NCI-H82 (cell line): ENCODE data around the gene TUSC2.
"Not testable (repeated sequence)": the region's sequence is repeated elsewhere in the genome, so short reads cannot be mapped to it uniquely, and the experiment has no call there.

ENCODE experiments used
- DNase-seq: peaks from one replicate; lab custom pipeline; 2025; lab: John Stamatoyannopoulos, UW

TUSC2 gene

DNA sequence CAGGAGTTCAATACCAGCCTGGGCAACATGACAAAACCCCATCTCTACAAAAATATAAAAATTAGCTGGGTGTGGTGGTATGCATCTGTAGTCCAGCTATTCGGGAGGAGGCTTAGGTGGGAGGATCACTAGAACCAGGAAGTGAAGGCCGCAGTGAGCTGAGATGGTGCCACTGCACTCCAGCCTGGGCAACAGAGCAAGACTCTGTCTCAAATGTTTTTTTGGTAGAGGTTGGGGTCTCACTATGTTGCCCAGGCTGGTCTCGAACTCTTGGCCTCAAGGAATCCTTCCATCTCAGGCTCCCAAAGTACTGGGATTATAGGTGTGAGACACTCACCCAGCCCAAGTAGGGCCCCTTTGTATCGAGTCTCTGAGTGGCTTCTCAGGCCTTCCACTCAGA lies 33.9 kb downstream of the TUSC2 start:
- DNase-seq: no peak

DNA sequence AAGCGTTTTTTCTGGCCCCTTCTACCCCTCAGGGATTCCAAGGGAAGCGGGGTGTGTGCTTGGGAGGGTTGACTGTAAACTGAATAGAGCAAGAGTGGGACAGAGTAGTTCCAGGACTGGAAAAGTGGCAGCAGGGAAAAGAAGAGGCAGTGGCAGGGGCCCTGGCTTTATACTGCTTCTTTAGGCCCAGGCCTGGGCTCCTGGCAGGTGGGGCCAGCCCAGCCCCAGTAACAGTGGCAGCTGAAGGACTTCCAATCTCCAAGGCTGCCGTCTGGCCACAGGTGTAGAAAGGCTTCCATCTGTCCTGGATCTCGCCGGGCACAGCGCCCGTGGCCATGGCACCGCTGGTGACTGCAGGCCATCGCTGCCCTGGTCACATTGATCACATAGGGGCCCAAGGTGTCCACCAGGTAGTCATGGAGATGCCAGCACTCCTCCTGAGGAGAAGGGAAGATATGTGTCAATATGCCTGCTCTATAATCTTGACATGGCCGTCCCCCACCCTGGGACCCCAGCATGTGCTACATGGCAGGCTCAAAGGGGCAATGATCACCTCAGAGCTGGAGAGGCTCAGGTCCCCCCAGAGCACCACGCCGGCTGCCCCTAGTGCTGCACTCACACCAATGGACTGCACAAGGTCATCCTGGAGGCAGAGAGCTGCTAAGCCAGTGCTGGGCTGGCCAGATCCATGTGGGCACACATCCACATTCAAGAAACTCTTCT lies 34.8 kb downstream of the TUSC2 start:
- no peak for DNase-seq

DNA sequence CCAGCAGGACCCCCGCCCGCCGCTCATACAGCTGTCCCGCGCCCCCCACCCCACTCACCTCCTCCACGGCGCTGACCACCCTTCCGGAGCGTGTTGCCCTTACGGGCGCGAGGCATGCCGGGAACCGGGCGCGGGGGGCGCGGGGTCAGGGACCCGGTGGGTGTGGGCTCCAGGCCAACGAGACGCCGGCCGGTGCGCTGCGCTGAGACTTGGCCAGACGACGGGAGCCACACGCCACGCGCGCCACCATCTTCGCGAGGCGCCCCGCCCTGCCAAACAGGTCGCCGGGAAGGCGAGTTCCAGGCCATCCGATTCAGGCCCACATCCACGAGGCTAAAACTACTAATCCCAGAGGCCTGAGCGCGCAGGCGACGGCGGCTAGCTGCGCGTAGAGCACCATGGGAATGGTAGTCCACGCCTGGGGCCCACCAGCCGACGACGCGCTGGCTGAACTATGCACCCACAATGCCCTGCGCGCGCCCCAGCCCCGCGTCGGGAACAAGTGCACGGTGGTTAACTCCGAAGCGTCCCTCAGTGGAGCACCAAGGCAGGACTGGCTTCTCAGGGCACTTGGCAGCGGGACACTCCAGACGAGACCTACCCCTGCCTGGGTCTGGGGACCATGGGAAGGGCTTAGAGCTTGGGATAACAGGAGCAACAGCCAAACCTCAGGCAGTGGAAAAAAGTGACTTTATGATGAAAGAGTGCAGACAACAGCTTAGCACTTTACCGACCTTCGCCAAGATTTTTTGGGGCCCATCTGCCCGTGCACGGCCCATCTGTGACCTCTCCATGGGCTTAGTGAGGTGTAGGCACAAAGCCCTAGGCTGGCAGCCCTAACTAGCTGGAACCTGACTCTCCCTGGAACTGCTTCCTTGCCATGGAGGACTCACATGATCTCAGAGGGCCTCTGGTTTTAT lies 35.6 kb downstream of the TUSC2 start, which contains the start of gene IFRD2:
Gene IFRD2 (minus strand): TSS at position 271 of the 920 bp plus-strand sequence. CDS start 155 bp downstream, at position 116.
- DNase-seq: peak; percentile 98

DNA sequence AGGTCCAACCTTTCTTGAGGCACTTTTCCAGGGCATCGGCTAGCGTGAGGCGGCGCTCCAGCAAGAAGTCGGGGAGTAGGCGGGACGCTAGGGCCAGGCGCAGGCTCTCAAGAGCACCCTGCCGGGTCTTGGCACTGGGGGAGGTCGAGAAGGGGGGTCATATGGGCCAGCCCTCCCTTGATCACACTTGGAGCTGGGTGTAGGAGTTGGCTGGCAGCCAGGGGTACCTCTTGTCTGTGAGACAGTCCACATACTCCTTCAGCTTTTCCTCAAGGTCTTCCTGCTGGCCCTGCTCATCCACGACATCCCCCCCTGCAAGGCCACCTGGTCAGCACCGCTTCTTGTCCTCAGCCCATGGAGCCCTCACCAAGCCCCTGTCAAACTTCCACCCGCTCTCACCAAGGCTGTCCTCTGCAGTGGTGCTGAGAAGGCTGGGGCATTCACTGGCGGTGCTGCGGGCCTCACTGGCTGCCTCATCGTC lies 37.8 kb downstream of the TUSC2 start:
- no peak for DNase-seq

DNA sequence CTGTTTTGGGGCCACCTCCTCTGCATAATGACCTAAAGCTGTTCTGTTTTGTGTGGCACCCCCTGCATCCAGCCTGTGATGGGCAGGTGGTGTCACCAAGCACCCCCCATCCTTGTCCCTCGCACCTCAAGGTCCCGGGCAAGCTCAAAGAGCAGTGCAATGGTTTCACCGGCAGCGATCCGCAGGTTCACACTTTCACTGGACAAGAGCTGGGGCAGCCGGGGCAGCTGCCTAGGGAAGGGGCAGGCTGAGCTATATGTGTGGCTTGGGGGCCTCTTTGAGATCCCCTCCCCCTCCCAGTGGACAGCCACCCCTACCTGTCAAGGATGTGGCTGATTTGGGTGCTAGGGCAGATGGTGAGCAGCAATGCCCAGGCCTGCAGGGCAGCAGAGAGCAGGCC lies 38.9 kb downstream of the TUSC2 start:
- DNase-seq: no peak

DNA sequence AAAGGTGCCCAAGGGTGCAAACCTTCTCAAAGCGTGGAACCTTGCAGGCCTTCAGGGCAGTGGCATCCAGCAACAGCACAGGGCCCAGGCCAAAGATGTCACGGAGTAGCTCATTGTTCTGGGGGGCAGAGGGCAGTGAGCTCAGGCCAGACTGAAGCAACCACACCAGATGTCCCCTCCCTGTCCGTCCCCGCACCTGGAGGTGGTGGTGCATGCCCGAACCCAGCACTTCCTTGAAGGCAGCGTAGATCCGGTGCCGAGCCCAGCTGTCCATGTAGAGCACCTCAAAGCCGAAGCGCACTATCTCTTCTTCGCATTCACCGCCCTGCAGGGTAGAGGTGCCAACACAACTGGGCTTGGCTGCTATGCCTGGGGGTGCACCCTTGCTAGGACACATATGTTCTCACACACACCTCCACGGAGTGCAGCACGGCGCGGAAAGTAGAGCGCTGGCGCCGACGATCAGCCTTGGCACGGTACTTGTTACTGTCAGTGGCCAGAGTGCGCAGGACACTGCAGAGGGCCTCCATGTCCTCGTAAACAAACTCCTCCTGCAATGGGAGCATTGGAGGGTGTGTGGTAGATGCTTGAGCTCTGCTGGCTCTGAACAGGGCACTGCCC lies 39.5 kb downstream of the TUSC2 start:
- DNase-seq: no peak

DNA sequence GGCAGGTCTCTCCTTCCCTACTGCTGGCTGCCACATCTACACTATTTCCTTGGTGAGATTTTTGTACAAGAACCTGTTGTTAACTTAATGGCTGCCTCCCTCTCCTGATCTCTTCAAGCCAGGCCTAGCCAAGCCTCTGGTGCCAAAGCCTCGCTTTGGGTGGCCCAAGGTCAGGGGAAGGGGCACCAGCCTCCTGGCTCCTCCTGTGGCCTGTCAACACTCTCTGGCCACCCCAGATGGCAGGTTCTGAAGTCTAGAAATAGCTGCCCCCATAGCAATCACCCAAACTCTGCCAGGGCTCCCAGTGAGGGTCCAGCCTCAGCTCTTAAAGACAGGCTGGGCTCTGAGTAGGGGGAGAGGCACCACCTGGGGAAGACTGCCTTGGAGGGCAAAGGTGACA lies 40.8 kb downstream of the TUSC2 start:
- no peak for DNase-seq

DNA sequence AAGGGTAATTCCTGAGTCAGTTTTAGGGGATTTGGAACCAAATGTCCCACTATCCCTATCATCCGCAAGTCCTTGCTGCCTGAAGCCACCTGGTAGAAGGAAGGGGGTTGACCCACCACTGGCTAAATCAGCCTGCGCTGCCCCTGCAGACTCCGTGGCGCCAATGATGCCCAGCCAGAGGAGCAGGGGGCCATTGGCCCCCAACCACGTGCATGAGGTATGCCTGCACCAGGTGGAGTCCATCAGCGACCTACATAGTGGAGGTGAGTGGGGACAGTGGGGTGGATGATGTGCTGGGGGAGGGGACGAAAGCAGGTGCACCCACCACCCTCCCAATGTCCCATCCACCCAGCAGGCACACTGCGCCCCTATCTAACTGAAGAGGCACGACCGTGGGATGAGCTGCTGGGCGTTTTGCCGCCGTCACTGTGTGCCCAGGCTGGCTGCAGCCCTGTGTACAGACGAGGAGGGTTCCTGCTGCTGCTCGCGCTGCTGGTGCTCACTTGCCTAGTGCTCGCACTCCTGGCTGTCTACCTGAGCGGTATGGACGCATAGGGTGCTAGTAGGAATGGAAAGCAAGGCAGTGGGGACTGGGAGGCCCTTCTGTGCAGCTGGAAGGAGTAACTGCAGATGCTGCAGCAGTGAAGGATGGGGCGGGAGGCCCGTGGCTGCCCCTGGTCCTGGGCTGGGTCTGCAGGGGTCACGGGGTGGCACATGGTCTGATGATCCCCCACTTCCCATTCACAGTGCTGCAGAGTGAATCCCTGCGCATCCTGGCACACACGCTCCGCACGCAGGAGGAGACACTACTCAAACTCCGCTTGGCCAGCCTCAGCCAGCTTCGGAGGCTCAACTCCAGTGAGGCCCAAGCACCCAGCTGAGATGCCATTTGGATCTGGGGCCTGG lies 41.4 kb downstream of the TUSC2 start:
- no peak for DNase-seq

DNA sequence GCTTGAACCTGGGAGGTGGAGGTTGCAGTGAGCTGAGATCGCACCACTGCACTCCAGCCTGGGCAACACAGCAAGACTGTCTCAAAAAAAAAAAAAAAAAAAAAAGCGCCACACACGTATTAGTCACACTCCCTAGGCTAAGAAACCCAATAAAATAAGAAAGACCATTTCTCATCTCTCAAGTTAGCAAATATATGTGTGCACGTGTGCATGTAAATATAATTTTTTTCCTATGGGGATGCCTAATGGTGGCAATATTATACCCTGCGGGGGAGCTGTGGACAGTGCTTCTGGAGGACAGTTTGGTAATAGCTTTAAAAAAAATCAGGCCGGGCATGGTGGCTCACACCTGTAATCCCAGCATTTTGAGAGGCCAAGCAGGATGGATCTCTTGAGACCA lies 43.9 kb downstream of the TUSC2 start:
- DNase-seq: not testable (repeated sequence)

DNA sequence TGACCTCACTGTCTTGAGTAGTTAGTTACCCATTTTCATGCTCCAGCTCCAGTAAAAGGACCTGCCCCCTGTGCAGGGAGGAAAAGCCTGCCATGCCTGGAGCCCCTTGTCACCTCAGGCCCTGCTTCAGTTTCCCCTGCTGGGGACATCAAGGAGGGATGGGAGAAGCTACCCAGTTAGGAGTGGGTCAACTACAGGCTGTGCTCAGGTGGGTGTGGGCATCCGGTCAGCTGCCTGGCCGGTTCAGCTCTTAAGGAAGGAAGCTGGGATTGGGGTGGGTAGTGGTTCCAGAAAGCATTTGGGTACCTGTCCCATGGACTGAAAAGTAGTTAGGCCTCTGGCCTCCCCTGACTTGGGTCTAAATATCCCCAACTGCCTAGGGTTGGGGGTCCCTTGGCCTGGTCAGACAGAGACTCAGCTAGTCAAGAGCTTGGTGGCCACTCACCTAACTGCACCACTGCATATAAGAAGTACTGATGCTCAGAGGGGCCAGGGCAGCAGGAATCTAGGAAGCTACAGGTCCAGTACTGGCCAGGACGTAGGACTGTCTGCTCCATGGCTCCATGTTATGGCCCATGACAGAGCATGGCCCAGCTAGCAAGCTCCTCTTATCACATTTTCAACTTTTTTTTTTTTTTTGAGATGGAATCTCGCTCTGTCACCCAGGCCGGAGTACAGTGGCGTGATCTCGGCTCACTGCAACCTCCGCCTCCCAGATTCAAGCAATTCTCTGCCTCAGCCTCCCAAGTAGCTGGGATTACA lies 48.6 kb downstream of the TUSC2 start:
- DNase-seq: no peak

DNA sequence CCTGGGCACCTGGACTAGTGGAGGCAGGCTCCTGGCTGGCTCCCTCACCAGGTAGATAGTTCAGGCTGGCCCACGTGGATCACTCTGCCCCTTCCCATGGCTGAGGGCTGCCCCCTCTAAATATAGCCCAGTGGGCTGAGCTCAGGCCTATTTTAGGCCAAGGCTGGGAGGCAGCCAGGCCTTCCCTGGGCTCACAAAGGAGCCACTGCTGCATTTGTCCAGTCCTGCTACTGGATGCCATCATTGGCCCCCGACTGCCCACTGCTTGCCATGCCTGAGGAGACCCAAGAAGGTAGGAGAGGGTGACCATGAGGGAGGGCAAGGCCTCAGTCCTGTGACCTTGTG lies 49.2 kb downstream of the TUSC2 start, which contains the start of gene LSMEM2:
Gene LSMEM2 (plus strand): TSS at position 208 of the 345 bp plus-strand sequence. CDS start 27 bp downstream, at position 235.
- no peak for DNase-seq

DNA sequence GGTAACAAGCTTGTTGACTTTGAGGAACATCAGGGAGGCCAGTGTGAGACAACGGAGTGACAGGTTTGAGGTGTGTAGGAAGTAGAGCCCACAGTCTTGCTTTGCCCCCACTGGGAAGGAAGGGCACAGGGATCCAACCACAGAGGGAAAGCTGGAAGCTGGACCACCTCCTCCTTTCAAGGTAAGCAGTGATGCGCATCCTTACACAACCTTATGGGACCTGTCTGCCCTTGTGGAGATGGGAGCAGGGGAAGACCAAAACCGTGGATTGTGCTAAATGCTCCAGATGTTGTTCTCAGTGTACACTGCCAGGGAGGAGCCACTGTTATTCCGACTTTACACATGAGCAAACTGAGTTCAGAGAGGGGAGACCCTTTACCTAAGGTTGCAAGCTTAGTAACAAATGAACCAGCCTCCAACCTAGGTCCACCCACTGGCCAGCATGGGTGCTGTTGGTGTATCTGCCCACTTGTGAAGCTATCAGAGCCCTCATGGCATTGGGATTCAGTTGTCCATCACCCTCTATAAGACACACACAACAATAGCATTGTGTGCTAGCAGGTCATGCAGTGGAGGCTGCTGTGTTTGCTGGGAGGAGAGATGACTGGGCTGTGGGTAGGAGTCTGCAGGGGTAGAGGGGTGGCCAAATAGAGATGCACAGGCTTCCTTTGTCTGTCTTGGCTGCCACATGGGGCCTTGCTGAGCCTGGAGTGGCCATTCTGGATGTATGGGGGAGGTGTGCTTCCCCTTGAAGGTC lies 49.7 kb downstream of the TUSC2 start:
- DNase-seq: no peak

DNA sequence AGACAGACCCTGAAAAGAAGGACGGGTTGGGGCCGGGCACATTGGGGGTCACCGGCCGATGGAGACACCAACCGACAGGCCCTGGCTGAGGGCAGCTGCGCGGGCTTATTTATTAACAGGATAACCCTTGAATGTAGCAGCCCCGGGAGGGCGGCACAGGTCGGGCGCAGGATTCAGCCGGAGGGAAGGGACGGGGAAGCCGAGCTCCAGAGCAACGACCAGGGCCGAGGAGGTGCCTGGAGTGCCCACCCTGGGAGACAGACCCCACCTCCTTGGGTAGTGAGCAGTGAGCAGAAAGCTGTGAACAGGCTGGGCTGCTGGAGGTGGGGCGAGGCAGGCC lies 51.3 kb downstream of the TUSC2 start:
- DNase-seq: no peak

DNA sequence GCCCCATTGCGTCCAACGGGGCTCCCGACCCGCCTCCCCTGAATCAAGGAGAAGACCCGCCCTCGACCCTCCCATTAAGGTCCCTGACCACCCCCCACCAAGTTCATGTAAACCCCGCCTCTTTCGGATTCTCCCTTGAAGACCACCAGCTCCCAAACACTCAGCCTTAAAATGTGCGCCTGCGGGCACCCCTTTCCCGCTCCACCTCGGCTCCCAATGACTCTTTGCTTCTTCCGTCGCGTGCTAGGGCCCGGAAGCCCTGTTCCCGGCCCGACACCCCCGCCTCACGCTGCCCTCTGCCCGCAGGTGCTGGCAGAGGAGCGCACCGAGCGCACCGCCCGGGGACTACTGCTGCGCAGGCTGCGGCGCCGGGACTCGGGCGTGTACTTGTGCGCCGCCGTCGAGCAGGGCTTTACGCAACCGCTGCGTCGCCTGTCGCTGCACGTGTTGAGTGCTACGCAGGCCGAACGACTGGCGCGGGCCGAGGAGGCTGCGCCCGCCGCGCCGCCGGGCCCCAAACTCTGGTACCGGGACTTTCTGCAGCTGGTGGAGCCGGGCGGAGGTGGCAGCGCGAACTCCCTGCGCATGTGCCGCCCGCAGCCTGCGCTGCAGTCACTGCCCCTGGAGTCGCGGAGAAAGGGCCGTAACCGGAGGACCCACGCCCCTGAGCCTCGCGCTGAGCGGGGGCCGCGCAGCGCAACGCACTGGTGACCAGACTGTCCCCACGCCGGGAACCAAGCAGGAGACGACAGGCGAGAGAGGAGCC lies 51.8 kb downstream of the TUSC2 start:
- no peak for DNase-seq

DNA sequence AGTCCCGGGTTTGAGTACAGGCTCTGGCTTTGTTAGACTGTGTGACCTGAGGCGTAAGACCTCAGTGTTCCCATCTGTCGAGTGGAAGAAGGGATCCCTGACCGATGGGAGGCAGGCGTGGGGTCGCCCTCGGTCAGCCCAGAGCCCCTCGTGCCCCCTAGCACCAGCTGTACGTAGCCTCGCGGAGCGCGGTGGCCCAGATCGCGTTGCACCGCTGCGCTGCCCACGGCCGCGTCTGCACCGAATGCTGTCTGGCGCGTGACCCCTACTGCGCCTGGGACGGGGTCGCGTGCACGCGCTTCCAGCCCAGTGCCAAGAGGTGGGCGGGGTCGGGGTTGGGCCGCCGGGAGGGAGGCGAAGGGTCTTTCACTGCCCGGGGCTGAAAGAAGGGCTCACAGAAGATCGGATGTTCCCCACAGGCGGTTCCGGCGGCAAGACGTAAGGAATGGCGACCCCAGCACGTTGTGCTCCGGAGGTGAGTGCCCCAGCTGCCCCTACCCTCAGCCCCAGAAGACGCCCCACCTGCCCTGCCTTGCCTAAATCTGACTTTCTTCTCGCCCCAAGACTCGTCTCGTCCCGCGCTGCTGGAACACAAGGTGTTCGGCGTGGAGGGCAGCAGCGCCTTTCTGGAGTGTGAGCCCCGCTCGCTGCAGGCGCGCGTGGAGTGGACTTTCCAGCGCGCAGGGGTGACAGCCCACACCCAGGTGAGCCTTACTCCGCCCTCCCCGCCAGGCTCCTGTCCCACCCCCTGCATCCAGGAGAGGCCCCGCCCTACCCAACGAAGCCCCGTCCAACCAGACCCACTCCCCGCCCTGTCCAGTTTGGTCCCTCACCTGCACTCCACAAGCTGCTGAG lies 52.7 kb downstream of the TUSC2 start:
- no peak for DNase-seq
